ENCODE results near the gene WHRN. TPM values are rescaled to one million over a fixed set of nuclear protein-coding genes. Genes with fewer than 3 reads are reported as not detected.

WHRN gene
- total and polyA plus RNA-seq, 2 donors from 2014 or later: 4.4 to 14.8 TPM

DNA sequence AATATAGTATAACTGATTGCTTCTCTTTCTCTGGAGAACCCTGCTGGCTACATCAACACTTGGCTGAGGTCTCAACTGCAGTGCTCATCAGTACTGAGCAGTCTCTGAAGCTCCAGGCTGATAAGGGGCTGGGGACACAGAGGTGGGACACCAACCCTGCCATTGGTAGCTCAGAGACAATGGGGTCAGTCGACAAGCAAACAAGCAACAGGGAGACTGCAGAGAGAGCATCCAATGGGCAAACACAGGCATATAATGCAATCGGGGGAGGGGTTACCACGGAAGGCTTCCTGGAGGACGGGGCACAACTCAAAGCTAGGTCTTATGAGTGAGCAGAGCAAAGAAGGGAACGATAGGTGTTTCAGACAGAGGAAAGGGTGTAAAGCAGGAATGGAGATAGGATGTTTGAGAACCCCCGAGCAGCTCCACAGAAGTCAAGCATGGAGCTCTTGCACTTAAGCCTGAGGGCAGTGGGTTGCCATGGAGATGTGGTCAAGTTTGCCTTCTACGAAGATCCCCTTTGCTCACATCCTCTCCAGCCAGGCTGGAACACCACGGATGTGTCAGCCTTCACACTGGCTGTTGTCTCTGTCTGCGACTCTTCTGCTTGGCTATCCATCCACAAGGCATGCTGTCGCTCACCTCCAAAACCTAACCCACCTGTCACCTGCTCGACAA lies 96.0 kb downstream of the WHRN start:
- Histone ChIP-seq H3K27ac (ENCODE audit: low read depth in 2 of 2, low read length in 2 of 2) (no peak overlapping the region), H3K27me3 (ENCODE audit: control insufficient read depth, insufficient read depth, low read length) (no peaks in the 10 kb centered on the region), H3K4me1 (ENCODE audit: control insufficient read depth in 2 of 3, insufficient read depth in 2 of 3, low read depth in 1 of 3, low read length in 3 of 3) (no peaks in the 10 kb centered on the region), H3K36me3 (ENCODE audit: control insufficient read depth in 2 of 3, insufficient read depth in 3 of 3, low read length in 3 of 3) (no peaks in the 10 kb centered on the region), H3K4me3 (ENCODE audit: low read length in 3 of 3) (no peak overlapping the region), H3K9ac (ENCODE audit: low read length in 3 of 3) (no peak overlapping the region), H3K9me3 (ENCODE audit: control insufficient read depth in 2 of 3, insufficient read depth in 1 of 3, low read length in 3 of 3) (no peaks in the 10 kb centered on the region)
- FAIRE-seq (no peak), DNase-seq (no peak)
- intact Hi-C loops (cut with DNase I): loop anchor here (5.0 to 10.0 kb wide), 2 partner anchors 243 to 606 kb away; no protein-coding TSS in a partner anchor
- TF ChIP-seq, protein P1, sequence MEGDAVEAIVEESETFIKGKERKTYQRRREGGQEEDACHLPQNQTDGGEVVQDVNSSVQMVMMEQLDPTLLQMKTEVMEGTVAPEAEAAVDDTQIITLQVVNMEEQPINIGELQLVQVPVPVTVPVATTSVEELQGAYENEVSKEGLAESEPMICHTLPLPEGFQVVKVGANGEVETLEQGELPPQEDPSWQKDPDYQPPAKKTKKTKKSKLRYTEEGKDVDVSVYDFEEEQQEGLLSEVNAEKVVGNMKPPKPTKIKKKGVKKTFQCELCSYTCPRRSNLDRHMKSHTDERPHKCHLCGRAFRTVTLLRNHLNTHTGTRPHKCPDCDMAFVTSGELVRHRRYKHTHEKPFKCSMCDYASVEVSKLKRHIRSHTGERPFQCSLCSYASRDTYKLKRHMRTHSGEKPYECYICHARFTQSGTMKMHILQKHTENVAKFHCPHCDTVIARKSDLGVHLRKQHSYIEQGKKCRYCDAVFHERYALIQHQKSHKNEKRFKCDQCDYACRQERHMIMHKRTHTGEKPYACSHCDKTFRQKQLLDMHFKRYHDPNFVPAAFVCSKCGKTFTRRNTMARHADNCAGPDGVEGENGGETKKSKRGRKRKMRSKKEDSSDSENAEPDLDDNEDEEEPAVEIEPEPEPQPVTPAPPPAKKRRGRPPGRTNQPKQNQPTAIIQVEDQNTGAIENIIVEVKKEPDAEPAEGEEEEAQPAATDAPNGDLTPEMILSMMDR (IDR thresholded peaks at IDR 0.05; ENCODE audit: borderline replicate concordance, extremely low read depth, insufficient read depth): no peak

DNA sequence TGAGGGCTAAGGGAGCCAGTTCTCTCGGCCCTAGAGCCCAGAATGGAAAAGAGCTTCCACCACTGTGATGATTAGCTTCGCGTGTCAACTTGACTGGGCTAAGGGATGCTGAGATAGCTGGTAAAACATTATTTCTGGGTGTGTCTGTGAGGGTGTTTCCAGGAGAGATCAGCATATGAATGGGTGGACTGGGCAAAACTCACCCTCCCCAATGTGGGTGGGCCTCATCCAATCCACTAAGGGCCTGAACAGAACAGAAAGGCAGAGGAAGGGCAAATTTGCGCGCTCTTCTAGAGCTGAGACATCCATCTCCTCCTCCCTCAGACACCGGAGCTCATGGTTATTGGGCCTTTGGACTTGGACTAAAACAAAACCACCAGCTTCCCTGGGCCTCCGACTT lies 96.6 kb downstream of the WHRN start:
- TF ChIP-seq, protein P1 (IDR thresholded peaks at IDR 0.05; ENCODE audit: borderline replicate concordance, extremely low read depth, insufficient read depth): no peak

DNA sequence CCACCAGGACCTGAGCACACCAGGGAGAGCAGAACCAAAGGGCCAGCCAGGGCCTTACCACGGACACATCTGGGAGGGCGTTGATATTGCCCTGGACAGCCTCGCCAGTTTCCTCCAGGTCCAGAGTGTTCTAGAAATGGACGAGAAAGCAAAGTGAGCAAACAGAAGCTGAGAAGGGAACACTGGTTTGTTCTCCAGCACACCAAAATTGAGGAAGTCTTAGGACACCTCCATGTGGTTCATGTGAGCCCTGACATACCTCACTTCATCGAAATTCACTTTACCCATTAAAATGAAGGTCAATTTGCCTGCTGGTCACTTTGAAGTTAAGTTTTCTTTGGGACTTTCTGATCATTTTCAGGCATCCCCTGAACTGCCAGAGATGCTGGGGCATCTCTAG lies 97.4 kb downstream of the WHRN start:
- Histone ChIP-seq H3K9me3 (ENCODE audit: control insufficient read depth in 2 of 3, insufficient read depth in 1 of 3, low read length in 3 of 3) (no peaks in the 10 kb centered on the region), H3K4me3 (ENCODE audit: low read length in 3 of 3) (no peak overlapping the region), H3K9ac (ENCODE audit: low read length in 3 of 3) (no peak overlapping the region), H3K27ac (ENCODE audit: low read depth in 2 of 2, low read length in 2 of 2) (no peak overlapping the region), H3K4me1 (ENCODE audit: control insufficient read depth in 2 of 3, insufficient read depth in 2 of 3, low read depth in 1 of 3, low read length in 3 of 3) (no peaks in the 10 kb centered on the region), H3K27me3 (ENCODE audit: control insufficient read depth, insufficient read depth, low read length) (no peaks in the 10 kb centered on the region), H3K36me3 (ENCODE audit: control insufficient read depth in 2 of 3, insufficient read depth in 3 of 3, low read length in 3 of 3) (no peaks in the 10 kb centered on the region)
- FAIRE-seq (no peak), DNase-seq (no peak)
- intact Hi-C loops (cut with DNase I): loop anchor here (5.0 to 10.0 kb wide), 2 partner anchors 244 to 607 kb away; no protein-coding TSS in a partner anchor
- TF ChIP-seq, protein P1 (IDR thresholded peaks at IDR 0.05; ENCODE audit: borderline replicate concordance, extremely low read depth, insufficient read depth): no peak

More for the DNA sequence above, 96.6 kb downstream of the WHRN start:
- Histone ChIP-seq H3K9ac (ENCODE audit: low read length in 3 of 3) (no peak overlapping the region), H3K36me3 (ENCODE audit: control insufficient read depth in 2 of 3, insufficient read depth in 3 of 3, low read length in 3 of 3) (no peaks in the 10 kb centered on the region), H3K27ac (ENCODE audit: low read depth in 2 of 2, low read length in 2 of 2) (no peak overlapping the region), H3K9me3 (ENCODE audit: control insufficient read depth in 2 of 3, insufficient read depth in 1 of 3, low read length in 3 of 3) (no peaks in the 10 kb centered on the region), H3K27me3 (ENCODE audit: control insufficient read depth, insufficient read depth, low read length) (no peaks in the 10 kb centered on the region), H3K4me1 (ENCODE audit: control insufficient read depth in 2 of 3, insufficient read depth in 2 of 3, low read depth in 1 of 3, low read length in 3 of 3) (no peaks in the 10 kb centered on the region), H3K4me3 (ENCODE audit: low read length in 3 of 3) (no peak overlapping the region)
- DNase-seq (no peak), FAIRE-seq (no peak)
- intact Hi-C loops (cut with DNase I): loop anchor here (5.0 to 10.0 kb wide), 2 partner anchors 244 to 606 kb away; no protein-coding TSS in a partner anchor

All from kidney (tissue), 14 donors.